ENCODE results near the gene SLC24A3. TPM values are rescaled to one million over a fixed set of nuclear protein-coding genes. Genes with fewer than 3 reads are reported as not detected.

SLC24A3 gene
- total RNA-seq, 3 donors from 2014 or later = 4.9 to 12.3 (median 5.9) TPM

DNA sequence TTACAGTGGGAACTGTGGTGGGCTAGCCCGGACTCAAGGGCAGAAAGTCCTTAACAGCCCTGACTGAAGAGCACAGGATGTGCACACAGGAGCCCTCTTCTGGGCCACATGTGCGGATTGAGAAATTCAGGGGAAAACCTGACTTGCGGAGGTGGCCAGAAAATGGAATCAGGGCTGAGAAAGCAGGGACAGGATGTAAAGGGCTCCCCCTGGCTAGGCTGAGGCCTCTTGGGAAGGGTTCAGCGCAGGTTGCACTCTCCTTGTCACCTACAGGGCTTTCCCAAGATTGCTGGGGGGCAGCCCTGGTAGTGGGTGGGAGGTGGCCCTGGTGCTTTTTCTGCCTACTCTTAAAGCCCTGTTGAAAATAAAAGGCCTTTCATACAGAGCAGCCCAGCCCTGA lies 251.2 kb downstream of the SLC24A3 start:
- H3K36me3 ChIP-seq = no peaks in the 10 kb centered on the region
- no peaks in the 10 kb centered on the region for H3K4me1 ChIP-seq
- no peaks in the 10 kb centered on the region for H3K9me3 ChIP-seq
- intact Hi-C loops (cut with DNase I; ENCODE audit: low total_unique reads) = no loop called here
- TF ChIP-seq, protein P1, sequence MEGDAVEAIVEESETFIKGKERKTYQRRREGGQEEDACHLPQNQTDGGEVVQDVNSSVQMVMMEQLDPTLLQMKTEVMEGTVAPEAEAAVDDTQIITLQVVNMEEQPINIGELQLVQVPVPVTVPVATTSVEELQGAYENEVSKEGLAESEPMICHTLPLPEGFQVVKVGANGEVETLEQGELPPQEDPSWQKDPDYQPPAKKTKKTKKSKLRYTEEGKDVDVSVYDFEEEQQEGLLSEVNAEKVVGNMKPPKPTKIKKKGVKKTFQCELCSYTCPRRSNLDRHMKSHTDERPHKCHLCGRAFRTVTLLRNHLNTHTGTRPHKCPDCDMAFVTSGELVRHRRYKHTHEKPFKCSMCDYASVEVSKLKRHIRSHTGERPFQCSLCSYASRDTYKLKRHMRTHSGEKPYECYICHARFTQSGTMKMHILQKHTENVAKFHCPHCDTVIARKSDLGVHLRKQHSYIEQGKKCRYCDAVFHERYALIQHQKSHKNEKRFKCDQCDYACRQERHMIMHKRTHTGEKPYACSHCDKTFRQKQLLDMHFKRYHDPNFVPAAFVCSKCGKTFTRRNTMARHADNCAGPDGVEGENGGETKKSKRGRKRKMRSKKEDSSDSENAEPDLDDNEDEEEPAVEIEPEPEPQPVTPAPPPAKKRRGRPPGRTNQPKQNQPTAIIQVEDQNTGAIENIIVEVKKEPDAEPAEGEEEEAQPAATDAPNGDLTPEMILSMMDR (IDR thresholded peaks at IDR 0.05) = no peak
- no peak for TF ChIP-seq POLR2AphosphoS5 (IDR thresholded peaks at IDR 0.05)
- no peak for TF ChIP-seq POLR2A (IDR thresholded peaks at IDR 0.05)
- no peaks in the 10 kb centered on the region for H3K27me3 ChIP-seq
- no peak for DNase-seq (ENCODE audit: low spot score in 2 of 2)
- H3K27ac ChIP-seq = no peak overlapping the region
- H3K4me3 ChIP-seq = no peak overlapping the region

DNA sequence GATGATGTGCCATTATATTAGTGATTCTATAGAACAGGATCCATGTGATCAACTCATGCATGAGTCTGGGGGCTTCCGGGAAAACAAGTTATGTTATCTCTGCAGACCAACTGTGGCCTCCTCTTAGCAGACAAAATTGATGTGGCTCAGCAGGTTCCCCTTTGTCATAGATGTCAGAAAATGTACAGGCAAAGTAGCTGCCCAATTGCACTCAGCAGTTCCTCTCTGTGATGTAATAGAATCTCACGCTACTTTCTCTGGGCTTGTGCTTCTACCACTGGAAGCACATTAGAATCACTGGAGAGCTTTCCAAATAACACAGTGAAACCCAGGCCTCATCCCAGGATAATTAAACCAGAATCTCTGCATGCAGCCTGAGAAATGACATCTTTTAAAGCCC lies 253.1 kb downstream of the SLC24A3 start:
- no peak overlapping the region for H3K27ac ChIP-seq
- TF ChIP-seq POLR2A (IDR thresholded peaks at IDR 0.05) (no peak), POLR2AphosphoS5 (IDR thresholded peaks at IDR 0.05) (no peak)
- TF ChIP-seq, protein P1 (IDR thresholded peaks at IDR 0.05) = no peak
- no peaks in the 10 kb centered on the region for H3K36me3 ChIP-seq
- H3K27me3 ChIP-seq = no peaks in the 10 kb centered on the region
- H3K9me3 ChIP-seq = no peaks in the 10 kb centered on the region
- H3K4me1 ChIP-seq = no peaks in the 10 kb centered on the region
- no peak overlapping the region for H3K4me3 ChIP-seq
- no peak for DNase-seq (ENCODE audit: low spot score in 2 of 2)
- intact Hi-C loops (cut with DNase I; ENCODE audit: low total_unique reads) = no loop called here

DNA sequence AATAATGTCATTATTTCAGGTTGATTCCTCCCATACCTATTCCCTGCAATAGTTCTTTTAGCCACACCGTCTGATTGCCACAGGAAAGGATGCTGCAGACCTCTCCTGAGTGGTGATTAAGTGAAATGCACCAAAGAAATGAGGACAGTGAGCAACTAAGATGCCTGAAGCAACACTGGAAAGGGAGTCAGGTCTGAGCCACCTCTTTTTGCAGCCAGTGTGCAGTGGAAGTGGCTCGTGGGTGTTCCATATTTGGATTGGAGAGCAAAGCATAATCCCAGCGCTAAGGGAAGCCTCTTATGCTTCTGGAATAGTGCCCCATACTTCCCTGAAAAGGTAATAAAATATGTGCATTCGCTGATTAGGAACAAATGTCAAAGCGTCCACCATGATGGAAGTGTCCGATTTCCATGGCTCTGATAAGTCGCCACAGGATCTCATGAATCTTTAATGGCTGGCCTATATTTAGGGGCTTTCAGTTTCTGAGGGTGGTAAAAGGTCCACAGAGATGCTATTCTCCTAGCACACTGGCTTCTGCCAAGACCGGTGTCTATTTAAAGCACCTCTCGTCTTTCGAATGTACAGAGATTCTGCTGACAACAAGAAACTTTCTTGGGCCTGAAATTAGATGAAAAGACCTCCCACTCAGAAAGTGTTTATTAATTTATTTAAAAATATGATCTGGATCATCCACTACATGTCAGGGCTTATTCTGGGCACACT lies 253.9 kb downstream of the SLC24A3 start:
- H3K27me3 ChIP-seq = no peaks in the 10 kb centered on the region
- H3K4me1 ChIP-seq = no peaks in the 10 kb centered on the region
- no peak overlapping the region for H3K4me3 ChIP-seq
- no peak overlapping the region for H3K27ac ChIP-seq
- no peaks in the 10 kb centered on the region for H3K36me3 ChIP-seq
- DNase-seq (ENCODE audit: low spot score in 2 of 2) = no peak
- TF ChIP-seq POLR2A (IDR thresholded peaks at IDR 0.05) (no peak), POLR2AphosphoS5 (IDR thresholded peaks at IDR 0.05) (no peak)
- TF ChIP-seq, protein P1 (IDR thresholded peaks at IDR 0.05) = no peak
- intact Hi-C loops (cut with DNase I; ENCODE audit: low total_unique reads) = no loop called here
- H3K9me3 ChIP-seq = no peaks in the 10 kb centered on the region

DNA sequence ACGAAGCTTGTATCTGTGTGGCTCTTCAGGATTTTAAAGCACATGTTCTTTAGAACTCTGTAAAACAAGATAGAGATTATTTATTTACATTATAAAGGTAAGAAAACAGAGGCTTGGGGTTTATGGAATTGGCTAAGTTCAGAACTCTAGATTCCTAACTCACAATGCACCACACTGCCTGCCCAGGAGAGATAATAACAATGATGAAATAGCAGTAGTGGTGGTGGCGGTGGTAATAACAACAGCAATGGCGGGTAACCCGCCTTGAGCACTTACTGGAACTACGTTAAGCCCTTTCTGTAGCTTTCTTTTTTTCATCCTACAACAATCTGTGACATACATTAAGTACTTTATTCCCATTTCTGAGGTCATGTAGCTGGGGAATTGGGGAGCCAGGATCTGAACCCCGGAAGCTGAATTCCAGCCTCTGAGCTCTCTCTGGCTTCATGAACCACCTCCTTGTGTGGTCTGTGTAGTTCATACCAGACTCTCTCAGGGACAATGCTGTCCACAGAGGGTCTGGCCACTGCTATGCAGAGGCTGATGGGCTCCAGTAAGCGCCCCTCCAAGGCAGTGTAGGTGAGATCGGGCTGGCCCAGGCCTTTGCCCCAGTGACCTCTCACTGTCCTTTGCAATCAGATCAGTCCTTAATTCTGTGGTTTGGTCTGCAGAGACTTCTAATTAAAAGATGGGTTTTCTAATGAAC lies 260.9 kb downstream of the SLC24A3 start:
- Histone ChIP-seq H3K36me3 (no peaks in the 10 kb centered on the region), H3K27me3 (no peaks in the 10 kb centered on the region), H3K4me1 (no peaks in the 10 kb centered on the region), H3K9me3 (no peaks in the 10 kb centered on the region), H3K27ac (no peak overlapping the region), H3K4me3 (no peak overlapping the region)
- intact Hi-C loops (cut with DNase I; ENCODE audit: low total_unique reads) = no loop called here
- TF ChIP-seq POLR2AphosphoS5 (IDR thresholded peaks at IDR 0.05) = no peak
- TF ChIP-seq, protein P1 (IDR thresholded peaks at IDR 0.05) = no peak
- TF ChIP-seq POLR2A (IDR thresholded peaks at IDR 0.05) = no peak
- DNase-seq (ENCODE audit: low spot score in 2 of 2) = no peak

DNA sequence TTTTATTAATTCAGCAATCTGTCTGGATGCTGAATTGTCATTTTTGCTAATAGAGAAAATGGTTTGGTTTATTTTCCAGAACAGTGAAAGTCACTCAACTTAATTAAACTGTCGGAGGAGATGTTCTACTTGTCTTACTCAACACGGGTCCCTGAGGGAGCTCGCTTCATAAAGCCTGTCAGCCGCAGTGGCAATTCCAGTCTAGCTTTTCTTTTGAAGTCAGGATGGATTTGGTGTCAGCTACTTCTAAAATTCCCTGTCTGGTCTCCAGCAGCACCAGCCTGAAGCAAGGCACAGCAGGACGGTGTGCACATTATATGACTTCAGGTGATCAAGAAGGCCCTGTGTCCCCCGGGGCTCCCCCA lies 261.5 kb downstream of the SLC24A3 start:
- no peak for DNase-seq (ENCODE audit: low spot score in 2 of 2)
- Histone ChIP-seq H3K27me3 (no peaks in the 10 kb centered on the region), H3K4me1 (no peaks in the 10 kb centered on the region), H3K27ac (no peak overlapping the region), H3K36me3 (no peaks in the 10 kb centered on the region), H3K4me3 (no peak overlapping the region), H3K9me3 (no peaks in the 10 kb centered on the region)
- intact Hi-C loops (cut with DNase I; ENCODE audit: low total_unique reads) = no loop called here
- TF ChIP-seq, protein P1 (IDR thresholded peaks at IDR 0.05) = no peak
- TF ChIP-seq POLR2AphosphoS5 (IDR thresholded peaks at IDR 0.05) = no peak
- no peak for TF ChIP-seq POLR2A (IDR thresholded peaks at IDR 0.05)

Data from breast epithelium (tissue), 4 donors.